Liver (tissue), 3 donors: ENCODE data around the gene SMOC1.

Source experiments
- CTCF ChIP-seq: fragments of 150-350 bp; IDR thresholded peaks from 2 replicates; pipeline ENCODE4 v1.5.1; 2017; ENCODE audit warnings: improper control_type of control experiment, low read depth, low read length; ENCODE audit not compliant: missing input control
- EGR1 ChIP-seq, 2 donors: IDR thresholded peaks; 2 replicates each; pipeline ENCODE4 v1.6.1; 2016 to 2018; ENCODE audit warnings: antibody characterized with exemption in 2 of 2, low read depth in 2 of 2
- GABPA ChIP-seq, 2 donors: IDR thresholded peaks in 1 of 2; conservative IDR thresholded peaks in 1 of 2; 2 replicates each; pipeline ENCODE4 v1.6.1; 2016; ENCODE audit warnings: antibody characterized with exemption in 2 of 2, mild to moderate bottlenecking in 1 of 2, moderate library complexity in 1 of 2
- JUND ChIP-seq, 2 donors: IDR thresholded peaks; 2 replicates each; pipeline ENCODE4 v1.6.1; 2016; ENCODE audit warnings: antibody characterized with exemption in 2 of 2
- MAX ChIP-seq: IDR thresholded peaks from 2 replicates; pipeline ENCODE4 v1.6.1; 2016; ENCODE audit warnings: antibody characterized with exemption
- RAD21 ChIP-seq, 2 donors: IDR thresholded peaks; 2 replicates each; pipeline ENCODE4 v1.6.1; 2016; ENCODE audit warnings: antibody characterized with exemption in 2 of 2, mild to moderate bottlenecking in 2 of 2
- YY1 ChIP-seq: IDR thresholded peaks from 2 replicates; pipeline ENCODE4 v1.6.1; 2016; ENCODE audit warnings: antibody characterized with exemption, mild to moderate bottlenecking
- TF ChIP-seq, protein P1 (sequence below): IDR thresholded peaks from 2 replicates; pipeline ENCODE4 v1.6.1; 2016; ENCODE audit warnings: antibody characterized with exemption, mild to moderate bottlenecking
- donor health status: healthy.
- donor health status: healthy.

DNA sequence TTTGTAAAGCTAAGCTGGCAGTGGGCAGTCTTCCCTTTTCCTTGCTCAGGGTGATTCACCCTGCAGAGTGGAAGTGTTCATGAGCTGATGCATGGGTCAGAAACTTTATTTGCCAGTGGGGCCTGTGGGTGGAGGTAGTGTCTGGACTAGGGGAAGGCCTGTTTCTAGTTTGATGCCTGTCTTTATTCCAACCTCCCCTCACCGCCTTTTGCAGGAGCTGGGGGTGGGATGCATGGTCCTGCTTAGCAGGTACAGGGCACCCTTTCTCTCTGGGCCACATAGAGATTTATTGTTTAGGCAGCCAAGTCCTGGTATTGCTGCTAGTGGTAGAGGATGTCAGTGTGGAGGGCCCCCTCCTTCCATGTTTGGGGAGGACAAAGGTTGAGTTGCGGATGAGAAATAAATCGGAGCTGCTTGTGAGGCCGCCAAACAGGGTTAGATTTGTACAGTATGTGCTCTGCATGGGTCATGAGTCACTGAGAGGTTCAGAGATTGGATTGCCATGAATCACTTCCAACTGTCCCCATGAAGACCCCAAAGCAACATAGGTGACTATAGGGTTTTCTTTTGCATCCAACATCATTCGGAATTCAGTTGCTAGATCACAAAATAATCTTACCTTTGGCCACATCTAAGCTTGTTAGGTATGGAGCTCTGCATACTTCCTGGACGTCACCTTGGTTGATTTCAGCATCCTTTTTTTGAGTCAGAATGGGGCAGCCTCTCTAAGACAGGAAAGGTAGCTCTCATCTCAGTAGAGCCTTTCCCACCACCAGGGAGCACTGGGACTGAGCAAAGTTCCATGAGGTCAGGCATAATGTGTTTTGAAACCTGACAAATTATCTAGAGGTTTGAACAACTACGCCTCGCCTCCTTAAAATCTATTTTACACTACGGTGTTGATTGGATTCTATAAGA is 8.8 kb downstream of the SMOC1 start:
- TF ChIP-seq YY1 (peak; percentile 73), GABPA (IDR thresholded peaks at IDR 0.05 in 1 of 2, conservative IDR thresholded peaks at IDR 0.05 in 1 of 2) (no peak), CTCF (no peak), RAD21 (IDR thresholded peaks at IDR 0.05) (peak; percentile 28 to 64), EGR1 (IDR thresholded peaks at IDR 0.05; ENCODE audit: low read depth in 2 of 2) (no peak), MAX (peak; percentile 38), JUND (IDR thresholded peaks at IDR 0.05) (peak; percentile 83 to 96)
- TF ChIP-seq, protein P1, sequence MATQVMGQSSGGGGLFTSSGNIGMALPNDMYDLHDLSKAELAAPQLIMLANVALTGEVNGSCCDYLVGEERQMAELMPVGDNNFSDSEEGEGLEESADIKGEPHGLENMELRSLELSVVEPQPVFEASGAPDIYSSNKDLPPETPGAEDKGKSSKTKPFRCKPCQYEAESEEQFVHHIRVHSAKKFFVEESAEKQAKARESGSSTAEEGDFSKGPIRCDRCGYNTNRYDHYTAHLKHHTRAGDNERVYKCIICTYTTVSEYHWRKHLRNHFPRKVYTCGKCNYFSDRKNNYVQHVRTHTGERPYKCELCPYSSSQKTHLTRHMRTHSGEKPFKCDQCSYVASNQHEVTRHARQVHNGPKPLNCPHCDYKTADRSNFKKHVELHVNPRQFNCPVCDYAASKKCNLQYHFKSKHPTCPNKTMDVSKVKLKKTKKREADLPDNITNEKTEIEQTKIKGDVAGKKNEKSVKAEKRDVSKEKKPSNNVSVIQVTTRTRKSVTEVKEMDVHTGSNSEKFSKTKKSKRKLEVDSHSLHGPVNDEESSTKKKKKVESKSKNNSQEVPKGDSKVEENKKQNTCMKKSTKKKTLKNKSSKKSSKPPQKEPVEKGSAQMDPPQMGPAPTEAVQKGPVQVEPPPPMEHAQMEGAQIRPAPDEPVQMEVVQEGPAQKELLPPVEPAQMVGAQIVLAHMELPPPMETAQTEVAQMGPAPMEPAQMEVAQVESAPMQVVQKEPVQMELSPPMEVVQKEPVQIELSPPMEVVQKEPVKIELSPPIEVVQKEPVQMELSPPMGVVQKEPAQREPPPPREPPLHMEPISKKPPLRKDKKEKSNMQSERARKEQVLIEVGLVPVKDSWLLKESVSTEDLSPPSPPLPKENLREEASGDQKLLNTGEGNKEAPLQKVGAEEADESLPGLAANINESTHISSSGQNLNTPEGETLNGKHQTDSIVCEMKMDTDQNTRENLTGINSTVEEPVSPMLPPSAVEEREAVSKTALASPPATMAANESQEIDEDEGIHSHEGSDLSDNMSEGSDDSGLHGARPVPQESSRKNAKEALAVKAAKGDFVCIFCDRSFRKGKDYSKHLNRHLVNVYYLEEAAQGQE, result no peak
